Measurements from ENCODE around the gene VSX1. TPM values are rescaled to one million over a fixed set of nuclear protein-coding genes. Genes with fewer than 3 reads are reported as not detected.

Gene VSX1
- total RNA-seq, 1 donor from 2014 or later, result not detected

DNA sequence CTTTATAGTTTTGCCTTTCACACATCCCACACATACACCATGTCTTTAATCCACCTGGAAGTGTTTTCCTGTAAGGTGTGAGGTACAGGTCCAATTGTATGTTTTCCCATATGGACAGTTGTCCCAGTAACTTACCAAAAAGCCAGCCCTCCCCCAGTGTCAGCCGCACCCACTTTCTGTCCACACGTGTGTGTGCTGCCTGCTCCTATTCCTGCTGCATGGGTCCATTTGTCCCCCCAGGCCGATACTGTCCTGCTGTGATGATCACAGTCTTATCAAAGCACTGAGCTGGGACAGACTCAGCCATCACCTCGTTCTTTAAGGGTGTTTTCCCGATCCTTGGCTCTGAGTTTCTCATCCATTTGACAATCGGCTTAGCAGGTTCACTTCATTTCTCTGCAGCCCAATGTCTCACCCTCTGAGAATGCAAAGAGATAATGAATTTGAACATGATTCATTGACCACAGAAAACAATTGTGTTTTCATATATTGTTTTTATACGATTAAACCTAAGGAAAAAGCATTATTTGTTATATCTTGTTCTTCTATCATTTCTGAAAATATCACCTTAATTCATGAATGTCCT, 9.6 kb downstream of the VSX1 start:
- no peaks in the 10 kb centered on the region for H3K9me3 Mint-ChIP-seq (ENCODE audit: unreplicated experiment)
- no peak overlapping the region for H3K4me3 Mint-ChIP-seq (ENCODE audit: unreplicated experiment)
- H3K27ac Mint-ChIP-seq (ENCODE audit: unreplicated experiment), result no peak overlapping the region
- no peak for DNase-seq
- H3K27me3 Mint-ChIP-seq (ENCODE audit: unreplicated experiment), result peaks cover 8% of the 10 kb centered on the region
- no peak for TF ChIP-seq CTCF (IDR thresholded peaks at IDR 0.05; ENCODE audit: partially characterized antibody, unreplicated experiment)
- no peaks in the 10 kb centered on the region for H3K36me3 Mint-ChIP-seq (ENCODE audit: unreplicated experiment)
- H3K4me1 Mint-ChIP-seq (ENCODE audit: low read depth, unreplicated experiment), result peaks cover 2% of the 10 kb centered on the region

DNA sequence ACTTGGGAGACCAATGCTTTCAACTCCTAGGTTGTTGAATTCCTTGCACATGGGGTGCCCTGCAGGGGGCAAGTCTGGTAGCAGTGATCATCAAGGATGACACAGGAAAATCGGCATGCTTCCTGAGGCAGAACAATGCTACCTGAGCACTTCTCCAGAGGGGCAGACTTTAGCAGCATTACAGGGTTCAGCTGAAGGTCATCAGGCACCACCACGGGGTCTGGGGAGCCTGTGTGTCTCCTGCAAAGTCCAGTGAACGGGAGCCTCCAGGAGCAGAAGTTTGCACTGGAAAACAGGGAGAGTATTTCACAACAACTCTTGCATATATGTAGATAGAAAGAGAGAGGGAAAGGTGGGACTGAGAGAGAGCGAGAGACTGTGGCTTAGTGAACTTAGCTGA, 10.2 kb downstream of the VSX1 start:
- Mint-ChIP-seq H3K27ac (ENCODE audit: unreplicated experiment) (no peak overlapping the region), H3K27me3 (ENCODE audit: unreplicated experiment) (peaks cover 5% of the 10 kb centered on the region), H3K9me3 (ENCODE audit: unreplicated experiment) (peaks cover 1% of the 10 kb centered on the region), H3K4me3 (ENCODE audit: unreplicated experiment) (no peak overlapping the region), H3K36me3 (ENCODE audit: unreplicated experiment) (no peaks in the 10 kb centered on the region), H3K4me1 (ENCODE audit: low read depth, unreplicated experiment) (peaks cover 2% of the 10 kb centered on the region)
- TF ChIP-seq CTCF (IDR thresholded peaks at IDR 0.05; ENCODE audit: partially characterized antibody, unreplicated experiment), result no peak
- no peak for DNase-seq

GRCh38 chr20:25070821-25071473, 11.0 kb downstream of the VSX1 start:
- Mint-ChIP-seq H3K9me3 (ENCODE audit: unreplicated experiment) (peaks cover 1% of the 10 kb centered on the region), H3K4me1 (ENCODE audit: low read depth, unreplicated experiment) (peaks cover 2% of the 10 kb centered on the region), H3K4me3 (ENCODE audit: unreplicated experiment) (no peak overlapping the region), H3K36me3 (ENCODE audit: unreplicated experiment) (no peaks in the 10 kb centered on the region), H3K27ac (ENCODE audit: unreplicated experiment) (no peak overlapping the region), H3K27me3 (ENCODE audit: unreplicated experiment) (peaks cover 7% of the 10 kb centered on the region)
- no peak for TF ChIP-seq CTCF (IDR thresholded peaks at IDR 0.05; ENCODE audit: partially characterized antibody, unreplicated experiment)
- DNase-seq, result no peak

DNA sequence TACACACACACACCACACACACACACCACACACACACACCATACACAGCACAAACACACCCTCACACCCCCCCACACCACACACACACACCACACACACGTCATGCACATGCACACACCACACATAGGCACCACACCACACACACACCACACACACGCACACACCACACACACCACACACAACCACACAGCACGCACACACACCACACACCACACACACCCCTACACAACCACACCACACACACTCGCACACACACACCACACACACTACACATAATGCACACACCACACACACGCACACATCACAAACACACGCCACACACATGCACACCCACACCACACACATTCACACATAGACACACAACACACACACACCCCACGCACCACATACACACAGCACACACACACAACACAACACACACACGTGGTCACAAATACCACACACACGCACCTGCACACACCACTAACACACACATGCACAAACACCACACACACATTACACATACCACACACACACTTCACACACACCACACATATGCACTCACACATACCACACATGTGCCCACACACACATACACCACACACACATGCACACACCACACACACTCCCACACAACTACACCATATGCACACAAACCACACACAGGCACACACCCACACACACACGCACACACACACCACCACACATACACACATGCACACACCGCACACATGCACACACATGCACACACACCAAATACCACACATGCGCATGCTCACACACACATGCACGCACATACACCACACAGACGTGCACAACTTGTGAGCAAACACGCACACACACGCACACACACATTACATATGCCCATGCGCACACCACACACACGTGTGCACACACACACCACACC, 14.6 kb downstream of the VSX1 start:
- peaks cover 11% of the 10 kb centered on the region for H3K27me3 Mint-ChIP-seq (ENCODE audit: unreplicated experiment)
- H3K9me3 Mint-ChIP-seq (ENCODE audit: unreplicated experiment), result peaks cover 3% of the 10 kb centered on the region
- no peaks in the 10 kb centered on the region for H3K4me1 Mint-ChIP-seq (ENCODE audit: low read depth, unreplicated experiment)
- no peak overlapping the region for H3K27ac Mint-ChIP-seq (ENCODE audit: unreplicated experiment)
- TF ChIP-seq CTCF (IDR thresholded peaks at IDR 0.05; ENCODE audit: partially characterized antibody, unreplicated experiment), result no peak
- peaks cover 11% of the 10 kb centered on the region for H3K36me3 Mint-ChIP-seq (ENCODE audit: unreplicated experiment)
- DNase-seq, result peak; percentile 2
- no peak overlapping the region for H3K4me3 Mint-ChIP-seq (ENCODE audit: unreplicated experiment)

Data from glutamatergic neuron (in vitro differentiated cells).